ENCODE measurements around the gene MVD. TPM values are rescaled to one million over a fixed set of nuclear protein-coding genes. Genes with fewer than 3 reads are reported as not detected.

The MVD gene
- total and polyA plus RNA-seq, 10 of the 15 experiments (the other 5 are each of a cell fraction or from before 2014, with no cell fraction given) = 5.0 to 147 (median 65.0) TPM

DNA sequence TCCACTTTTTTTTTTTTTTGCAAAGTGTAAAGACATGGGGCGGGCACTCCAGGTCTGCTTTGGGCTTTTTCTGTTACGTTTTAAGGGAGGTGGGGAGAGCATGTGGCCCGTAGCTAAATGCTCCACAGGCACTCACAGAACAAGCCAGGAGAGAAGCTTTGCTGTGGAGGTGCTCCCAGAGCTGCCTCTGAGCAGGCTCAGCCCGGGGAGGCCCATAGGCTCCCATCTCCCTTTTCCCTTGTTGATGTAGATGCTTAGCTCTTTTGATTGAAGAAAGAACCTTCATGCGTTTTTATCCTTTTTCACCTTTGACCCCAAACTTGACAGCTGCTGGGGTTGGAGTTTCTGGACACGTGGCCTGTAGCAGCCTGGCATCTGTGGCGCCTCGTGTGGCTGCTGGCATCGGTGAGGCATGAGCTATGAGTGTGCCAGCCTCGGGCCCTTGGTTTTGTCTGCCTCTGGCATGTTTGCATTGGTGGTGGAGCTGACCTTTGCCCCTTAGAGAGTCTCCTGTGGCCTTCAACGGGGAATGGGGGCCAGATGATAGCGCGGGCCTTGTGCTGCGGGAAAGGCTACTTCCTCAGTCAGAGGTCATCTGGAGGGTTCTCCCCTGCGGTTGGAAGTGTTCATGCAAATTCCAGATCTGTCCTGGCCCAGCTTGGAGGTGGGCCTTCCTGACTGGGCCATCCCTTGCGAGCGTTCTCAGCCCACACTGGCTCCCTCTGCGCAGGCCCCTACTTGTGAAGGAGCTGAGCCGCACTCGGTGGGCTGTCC, 44.5 kb downstream of the MVD start:
- RAD21 ChIA-PET (ENCODE audit: unreplicated experiment) = no interaction called here
- Histone ChIP-seq H3K27me3 (replicated peaks in 1 of 2; ENCODE audit: control insufficient read depth in 2 of 2, insufficient read depth in 2 of 2, low read length in 1 of 2) (no peaks in the 10 kb centered on the region), H2AFZ (ENCODE audit: control insufficient read depth, low read depth, low read length) (no peak overlapping the region), H3K9ac (ENCODE audit: control insufficient read depth, insufficient read depth, low read length) (no peak overlapping the region), H3K4me1 (ENCODE audit: control insufficient read depth, insufficient read depth, low read length) (no peaks in the 10 kb centered on the region), H4K20me1 (ENCODE audit: control insufficient read depth, insufficient read depth) (no peaks in the 10 kb centered on the region), H3K4me3 (no peak overlapping the region), H3K27ac (ENCODE audit: control insufficient read depth, insufficient read depth) (no peak overlapping the region), H3K9me3 (replicated peaks; ENCODE audit: control insufficient read depth, insufficient read depth, low read length) (no peaks in the 10 kb centered on the region), H3K79me2 (ENCODE audit: control insufficient read depth, insufficient read depth, low read length) (no peaks in the 10 kb centered on the region), H3K4me2 (ENCODE audit: control insufficient read depth, insufficient read depth) (no peak overlapping the region), H3K36me3 (ENCODE audit: control insufficient read depth in 2 of 2, insufficient read depth in 2 of 2, low read length in 1 of 2) (peaks cover 7 to 39% of the 10 kb centered on the region in 2 experiments; a peak in 3 of 4 replicates)
- DNase-seq (ENCODE audit: low read depth, low spot score) (no peak), FAIRE-seq (no peak), ATAC-seq (no peak)
- POLR2A ChIA-PET = no interaction called here
- SMC1A ChIA-PET (ENCODE audit: uncharacterized antibody, unreplicated experiment) = no interaction called here
- intact Hi-C loops (cut with micrococcal nuclease; ENCODE audit: unreplicated experiment) = no loop called here
- no TSS peak for BruUV-seq (replicated peaks)
- CTCF ChIA-PET = interaction anchor here (1.0 kb wide), 1 partner anchor 60 kb away, joined by 3 read pairs; no protein-coding TSS in a partner anchor
- 90% methylated on average over 20 of the region's 20 CpGs for WGBS (ENCODE audit: insufficient coverage, insufficient replicate concordance, low lambda C conversion rate, missing lambda C conversion rate)
- in situ Hi-C loops (cut with MboI) = no loop called here
- no peak for TF ChIP-seq YY1 (IDR thresholded peaks at IDR 0.05; ENCODE audit: low read depth, low read length)

DNA sequence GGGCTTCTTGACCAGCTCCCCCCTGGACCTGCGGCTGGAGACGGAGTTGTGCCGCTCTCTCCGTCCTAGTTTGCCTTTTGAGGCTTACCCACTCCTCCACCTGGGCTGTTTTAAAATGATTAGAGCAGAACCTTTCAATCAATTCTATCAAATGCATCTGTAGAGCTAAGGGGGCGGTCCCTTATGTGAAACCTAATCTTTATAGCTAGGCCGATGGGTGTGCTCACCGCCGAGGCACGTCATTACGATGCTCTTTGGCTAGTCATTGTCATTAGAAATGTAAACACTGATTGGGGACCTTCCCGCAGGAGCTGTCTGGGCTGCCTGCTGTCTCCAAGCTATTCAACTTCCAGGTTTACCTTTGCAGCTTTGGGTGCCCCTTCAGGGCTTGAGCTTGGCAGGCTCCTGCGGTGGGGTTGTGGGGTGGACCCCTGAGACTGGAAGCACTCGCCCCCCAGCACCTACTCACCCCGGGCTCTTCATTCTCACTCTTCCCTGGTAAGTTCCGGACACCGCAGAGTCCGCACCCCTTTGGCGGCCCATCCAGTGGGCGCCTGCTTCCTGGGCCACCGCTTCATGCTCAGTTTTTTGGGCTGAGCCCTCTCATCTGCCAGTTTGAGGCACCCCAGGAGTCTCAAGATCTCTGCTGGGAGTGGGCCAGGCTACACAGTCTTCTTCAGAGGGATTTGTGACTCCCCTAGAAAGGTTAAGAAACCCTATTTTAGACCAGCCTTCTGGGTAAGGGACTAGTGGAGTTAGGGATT, 45.4 kb downstream of the MVD start:
- intact Hi-C loops (cut with micrococcal nuclease; ENCODE audit: unreplicated experiment) = no loop called here
- WGBS (ENCODE audit: insufficient coverage, insufficient replicate concordance, low lambda C conversion rate, missing lambda C conversion rate) = 97% methylated on average over 20 of the region's 20 CpGs
- Histone ChIP-seq H2AFZ (ENCODE audit: control insufficient read depth, low read depth, low read length) (no peak overlapping the region), H3K4me2 (ENCODE audit: control insufficient read depth, insufficient read depth) (no peak overlapping the region), H3K4me1 (ENCODE audit: control insufficient read depth, insufficient read depth, low read length) (no peaks in the 10 kb centered on the region), H3K9ac (ENCODE audit: control insufficient read depth, insufficient read depth, low read length) (no peak overlapping the region), H4K20me1 (ENCODE audit: control insufficient read depth, insufficient read depth) (no peaks in the 10 kb centered on the region), H3K9me3 (replicated peaks; ENCODE audit: control insufficient read depth, insufficient read depth, low read length) (no peaks in the 10 kb centered on the region), H3K4me3 (no peak overlapping the region), H3K27ac (ENCODE audit: control insufficient read depth, insufficient read depth) (no peak overlapping the region), H3K27me3 (replicated peaks in 1 of 2; ENCODE audit: control insufficient read depth in 2 of 2, insufficient read depth in 2 of 2, low read length in 1 of 2) (no peaks in the 10 kb centered on the region), H3K36me3 (ENCODE audit: control insufficient read depth in 2 of 2, insufficient read depth in 2 of 2, low read length in 1 of 2) (peaks cover 7 to 31% of the 10 kb centered on the region in 2 experiments; a peak in 3 of 4 replicates), H3K79me2 (ENCODE audit: control insufficient read depth, insufficient read depth, low read length) (no peaks in the 10 kb centered on the region)
- BruUV-seq (replicated peaks) = no TSS peak
- ChIA-PET CTCF (no interaction called here), SMC1A (ENCODE audit: uncharacterized antibody, unreplicated experiment) (interaction anchor here (0.9 to 1.0 kb wide), 2 partner anchors 9 to 28 kb away, joined by 4 read pairs; no protein-coding TSS in a partner anchor), RAD21 (ENCODE audit: unreplicated experiment) (no interaction called here), POLR2A (no interaction called here)
- FAIRE-seq (no peak), ATAC-seq (no peak), DNase-seq (ENCODE audit: low read depth, low spot score) (no peak)
- in situ Hi-C loops (cut with MboI) = no loop called here
- TF ChIP-seq YY1 (IDR thresholded peaks at IDR 0.05; ENCODE audit: low read depth, low read length) = no peak
- no peak for TF ChIP-seq RCOR1 (conservative IDR thresholded peaks at IDR 0.05; ENCODE audit: low read depth, low read length)
- no peak for TF ChIP-seq TCF7 (IDR thresholded peaks at IDR 0.05; ENCODE audit: borderline replicate concordance)
- TF ChIP-seq EGR1 (IDR thresholded peaks at IDR 0.05; ENCODE audit: borderline replicate concordance in 1 of 2, low read depth in 2 of 2, low read length in 2 of 2) = no peak
- TF ChIP-seq, protein P1, sequence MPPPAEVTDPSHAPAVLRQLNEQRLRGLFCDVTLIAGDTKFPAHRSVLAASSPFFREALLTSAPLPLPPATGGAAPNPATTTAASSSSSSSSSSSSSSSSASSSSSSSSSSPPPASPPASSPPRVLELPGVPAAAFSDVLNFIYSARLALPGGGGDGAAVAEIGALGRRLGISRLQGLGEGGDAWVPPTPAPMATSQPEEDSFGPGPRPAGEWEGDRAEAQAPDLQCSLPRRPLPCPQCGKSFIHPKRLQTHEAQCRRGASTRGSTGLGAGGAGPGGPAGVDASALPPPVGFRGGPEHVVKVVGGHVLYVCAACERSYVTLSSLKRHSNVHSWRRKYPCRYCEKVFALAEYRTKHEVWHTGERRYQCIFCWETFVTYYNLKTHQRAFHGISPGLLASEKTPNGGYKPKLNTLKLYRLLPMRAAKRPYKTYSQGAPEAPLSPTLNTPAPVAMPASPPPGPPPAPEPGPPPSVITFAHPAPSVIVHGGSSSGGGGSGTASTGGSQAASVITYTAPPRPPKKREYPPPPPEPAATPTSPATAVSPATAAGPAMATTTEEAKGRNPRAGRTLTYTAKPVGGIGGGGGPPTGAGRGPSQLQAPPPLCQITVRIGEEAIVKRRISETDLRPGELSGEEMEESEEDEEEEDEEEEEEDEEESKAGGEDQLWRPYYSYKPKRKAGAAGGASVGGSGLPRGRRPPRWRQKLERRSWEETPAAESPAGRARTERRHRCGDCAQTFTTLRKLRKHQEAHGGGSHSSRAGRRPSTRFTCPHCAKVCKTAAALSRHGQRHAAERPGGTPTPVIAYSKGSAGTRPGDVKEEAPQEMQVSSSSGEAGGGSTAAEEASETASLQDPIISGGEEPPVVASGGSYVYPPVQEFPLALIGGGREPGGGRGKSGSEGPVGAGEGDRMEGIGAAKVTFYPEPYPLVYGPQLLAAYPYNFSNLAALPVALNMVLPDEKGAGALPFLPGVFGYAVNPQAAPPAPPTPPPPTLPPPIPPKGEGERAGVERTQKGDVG (CRISPR knock-in tag; IDR thresholded peaks at IDR 0.05) = no peak
- no peak for TF ChIP-seq MXI1 (IDR thresholded peaks at IDR 0.05; ENCODE audit: low read depth, low read length)
- TF ChIP-seq, protein P2, sequence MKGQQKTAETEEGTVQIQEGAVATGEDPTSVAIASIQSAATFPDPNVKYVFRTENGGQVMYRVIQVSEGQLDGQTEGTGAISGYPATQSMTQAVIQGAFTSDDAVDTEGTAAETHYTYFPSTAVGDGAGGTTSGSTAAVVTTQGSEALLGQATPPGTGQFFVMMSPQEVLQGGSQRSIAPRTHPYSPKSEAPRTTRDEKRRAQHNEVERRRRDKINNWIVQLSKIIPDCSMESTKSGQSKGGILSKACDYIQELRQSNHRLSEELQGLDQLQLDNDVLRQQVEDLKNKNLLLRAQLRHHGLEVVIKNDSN (IDR thresholded peaks at IDR 0.05; ENCODE audit: borderline replicate concordance, extremely low read length, insufficient read depth, low read depth, low read length) = no peak
- TF ChIP-seq SPI1 (IDR thresholded peaks at IDR 0.05; ENCODE audit: borderline replicate concordance, insufficient read depth, low read depth, low read length) = no peak
- TF ChIP-seq ATF7 (IDR thresholded peaks at IDR 0.05; ENCODE audit: low read depth) = no peak
- TF ChIP-seq CBX5 (IDR thresholded peaks at IDR 0.05; ENCODE audit: low read depth) = no peak
- TF ChIP-seq LARP7 (IDR thresholded peaks at IDR 0.05) = no peak

Measured in GM12878 (cell line).